ENCODE measurements around the gene C8G. TPM values are rescaled to one million over a fixed set of nuclear protein-coding genes. Genes with fewer than 3 reads are reported as not detected.

The C8G gene
- total and polyA plus RNA-seq, 9 of the 15 experiments (the other 6 are each of a cell fraction or from before 2014, with no cell fraction given) = 0.35 to 5.9 (median 2.7) TPM; not detected in 2

GRCh38 chr9:136965771-136966484 lies 20.9 kb downstream of the C8G start:
- Histone ChIP-seq H3K9me3 (replicated peaks; ENCODE audit: control insufficient read depth, insufficient read depth, low read depth, low read length) (no peaks in the 10 kb centered on the region), H3K4me2 (ENCODE audit: insufficient read depth, low read length) (peak overlapping the region; percentile 55), H3K27me3 (ENCODE audit: control insufficient read depth in 2 of 2, insufficient read depth in 2 of 2, low read length in 2 of 2) (no peaks in the 10 kb centered on the region), H3K36me3 (ENCODE audit: control insufficient read depth, insufficient read depth, low read length) (no peaks in the 10 kb centered on the region), H3K4me1 (replicated peaks in 1 of 2; ENCODE audit: control insufficient read depth in 2 of 2, insufficient read depth in 2 of 2, low read length in 2 of 2) (peaks cover 26 to 80% of the 10 kb centered on the region in 2 experiments; a peak in 4 of 5 replicates), H3K27ac (ENCODE audit: extremely low read depth, low read depth, low read length) (peak overlapping the region; percentile 38; the same call in 1 of the 3 replicates), H2AFZ (ENCODE audit: low read depth, low read length) (peak overlapping the region; percentile 96), H3K4me3 (no peak overlapping the region), H3K9me1 (ENCODE audit: control insufficient read depth, insufficient read depth, low read length) (no peaks in the 10 kb centered on the region), H3K79me2 (ENCODE audit: control insufficient read depth, insufficient read depth, low read length) (no peaks in the 10 kb centered on the region), H3K9ac (ENCODE audit: insufficient read depth in 1 of 2, low read depth in 2 of 2, low read length in 2 of 2) (peak overlapping the region; percentile 22 to 75; a peak in 2 of 4 replicates), H4K20me1 (replicated peaks; ENCODE audit: control insufficient read depth, insufficient read depth, low read length) (no peaks in the 10 kb centered on the region)
- peak; percentile 88 for FAIRE-seq
- BruUV-seq (replicated peaks) = no TSS peak
- no peak; the same call in 1 of the 3 replicates for ATAC-seq
- intact Hi-C loops (cut with micrococcal nuclease) (no loop called here), in situ Hi-C loops (cut with MboI) (no loop called here)
- peak; percentile 32 to 56 (median 48) for DNase-seq (ENCODE audit: extremely low read depth in 1 of 4, low spot score in 3 of 4)
- WGBS (ENCODE audit: insufficient coverage, low coverage, missing lambda C conversion rate) = 20% methylated on average over 23 of the region's 23 CpGs
- CTCF ChIA-PET (ENCODE audit: low intra/inter-chr PET ratio) = no interaction called here
- POLR2A ChIA-PET = interaction anchor here (0.7 to 0.9 kb wide), 2 partner anchors 11 to 106 kb away, joined by 3 read pairs; no protein-coding TSS in a partner anchor
- TF ChIP-seq MAFK (IDR thresholded peaks at IDR 0.05; ENCODE audit: low read length) (no peak), ZNF143 (CRISPR knock-in tag; IDR thresholded peaks at IDR 0.05) (no peak), ZBTB7A (IDR thresholded peaks at IDR 0.05; ENCODE audit: borderline replicate concordance, control insufficient read depth, low read depth, low read length) (peak; percentile 5; the same call in 1 of the 2 replicates), CHCHD3 (CRISPR knock-in tag; IDR thresholded peaks at IDR 0.05) (no peak), TOE1 (IDR thresholded peaks at IDR 0.05; ENCODE audit: borderline replicate concordance) (peak; percentile 93; the same call in 1 of the 2 replicates), TOE1 (CRISPR knock-in tag; IDR thresholded peaks at IDR 0.05; ENCODE audit: borderline replicate concordance, low read depth) (no peak), RBBP5 (IDR thresholded peaks at IDR 0.05; ENCODE audit: borderline replicate concordance, insufficient read depth, low read length, poor library complexity, severe bottlenecking) (no peak), MLLT1 (IDR thresholded peaks at IDR 0.05) (no peak), RNF2 (IDR thresholded peaks at IDR 0.05) (no peak)
- TF ChIP-seq, protein P1, sequence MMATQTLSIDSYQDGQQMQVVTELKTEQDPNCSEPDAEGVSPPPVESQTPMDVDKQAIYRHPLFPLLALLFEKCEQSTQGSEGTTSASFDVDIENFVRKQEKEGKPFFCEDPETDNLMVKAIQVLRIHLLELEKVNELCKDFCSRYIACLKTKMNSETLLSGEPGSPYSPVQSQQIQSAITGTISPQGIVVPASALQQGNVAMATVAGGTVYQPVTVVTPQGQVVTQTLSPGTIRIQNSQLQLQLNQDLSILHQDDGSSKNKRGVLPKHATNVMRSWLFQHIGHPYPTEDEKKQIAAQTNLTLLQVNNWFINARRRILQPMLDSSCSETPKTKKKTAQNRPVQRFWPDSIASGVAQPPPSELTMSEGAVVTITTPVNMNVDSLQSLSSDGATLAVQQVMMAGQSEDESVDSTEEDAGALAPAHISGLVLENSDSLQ (IDR thresholded peaks at IDR 0.05) = peak; percentile 55
- TF ChIP-seq, protein P2, sequence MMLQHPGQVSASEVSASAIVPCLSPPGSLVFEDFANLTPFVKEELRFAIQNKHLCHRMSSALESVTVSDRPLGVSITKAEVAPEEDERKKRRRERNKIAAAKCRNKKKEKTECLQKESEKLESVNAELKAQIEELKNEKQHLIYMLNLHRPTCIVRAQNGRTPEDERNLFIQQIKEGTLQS (IDR thresholded peaks at IDR 0.05) = peak; percentile 26; the same call in 1 of the 2 replicates
- TF ChIP-seq, protein P2 (CRISPR knock-in tag; conservative IDR thresholded peaks at IDR 0.05) = no peak
- TF ChIP-seq, protein P3, sequence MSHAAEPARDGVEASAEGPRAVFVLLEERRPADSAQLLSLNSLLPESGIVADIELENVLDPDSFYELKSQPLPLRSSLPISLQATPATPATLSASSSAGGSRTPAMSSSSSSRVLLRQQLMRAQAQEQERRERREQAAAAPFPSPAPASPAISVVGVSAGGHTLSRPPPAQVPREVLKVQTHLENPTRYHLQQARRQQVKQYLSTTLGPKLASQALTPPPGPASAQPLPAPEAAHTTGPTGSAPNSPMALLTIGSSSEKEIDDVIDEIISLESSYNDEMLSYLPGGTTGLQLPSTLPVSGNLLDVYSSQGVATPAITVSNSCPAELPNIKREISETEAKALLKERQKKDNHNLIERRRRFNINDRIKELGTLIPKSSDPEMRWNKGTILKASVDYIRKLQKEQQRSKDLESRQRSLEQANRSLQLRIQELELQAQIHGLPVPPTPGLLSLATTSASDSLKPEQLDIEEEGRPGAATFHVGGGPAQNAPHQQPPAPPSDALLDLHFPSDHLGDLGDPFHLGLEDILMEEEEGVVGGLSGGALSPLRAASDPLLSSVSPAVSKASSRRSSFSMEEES (CRISPR knock-in tag; IDR thresholded peaks at IDR 0.05) = peak; percentile 92
- TF ChIP-seq, protein P4, sequence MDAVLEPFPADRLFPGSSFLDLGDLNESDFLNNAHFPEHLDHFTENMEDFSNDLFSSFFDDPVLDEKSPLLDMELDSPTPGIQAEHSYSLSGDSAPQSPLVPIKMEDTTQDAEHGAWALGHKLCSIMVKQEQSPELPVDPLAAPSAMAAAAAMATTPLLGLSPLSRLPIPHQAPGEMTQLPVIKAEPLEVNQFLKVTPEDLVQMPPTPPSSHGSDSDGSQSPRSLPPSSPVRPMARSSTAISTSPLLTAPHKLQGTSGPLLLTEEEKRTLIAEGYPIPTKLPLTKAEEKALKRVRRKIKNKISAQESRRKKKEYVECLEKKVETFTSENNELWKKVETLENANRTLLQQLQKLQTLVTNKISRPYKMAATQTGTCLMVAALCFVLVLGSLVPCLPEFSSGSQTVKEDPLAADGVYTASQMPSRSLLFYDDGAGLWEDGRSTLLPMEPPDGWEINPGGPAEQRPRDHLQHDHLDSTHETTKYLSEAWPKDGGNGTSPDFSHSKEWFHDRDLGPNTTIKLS (IDR thresholded peaks at IDR 0.05; ENCODE audit: borderline replicate concordance, low read depth) = no peak
